GM18873 (cell line): Measurements from ENCODE around the gene SMOC1.

Source experiments
- ATAC-seq: cut with Tn5 transposase; IDR thresholded peaks from one replicate; pipeline ENCODE4 v1.9.1; 2021; ENCODE audit warnings: mild to moderate bottlenecking, moderate library complexity, moderate number of reproducible peaks; ENCODE audit not compliant: unreplicated experiment, low FRiP score

Gene SMOC1

GRCh38 chr14:70000601-70001000, 121.4 kb downstream of the SMOC1 start:
- ATAC-seq = no peak

GRCh38 chr14:70002589-70003346, 123.6 kb downstream of the SMOC1 start:
- ATAC-seq = no peak

GRCh38 chr14:70004791-70005190, 125.6 kb downstream of the SMOC1 start:
- no peak for ATAC-seq

GRCh38 chr14:70005281-70005805, 126.1 kb downstream of the SMOC1 start:
- no peak for ATAC-seq

- ATAC-seq = no peak
These were observed 127.5 kb downstream of the SMOC1 start for GRCh38 chr14:70006699-70007098.

- ATAC-seq = no peak
These were observed 129.4 kb downstream of the SMOC1 start for GRCh38 chr14:70008284-70009262.

- no peak for ATAC-seq
These were observed 130.7 kb downstream of the SMOC1 start for GRCh38 chr14:70009961-70010360.

GRCh38 chr14:70011098-70011497, 131.9 kb downstream of the SMOC1 start:
- ATAC-seq = no peak

GRCh38 chr14:70011708-70012107, 132.5 kb downstream of the SMOC1 start:
- ATAC-seq = no peak

GRCh38 chr14:70013271-70013873, 134.2 kb downstream of the SMOC1 start:
- ATAC-seq = no peak

- no peak for ATAC-seq
These were observed 135.3 kb downstream of the SMOC1 start for GRCh38 chr14:70014406-70015095.

- no peak for ATAC-seq
These were observed 139.0 kb downstream of the SMOC1 start for GRCh38 chr14:70018230-70018629.

GRCh38 chr14:70018713-70019211, 139.5 kb downstream of the SMOC1 start:
- no peak for ATAC-seq

- no peak for ATAC-seq
These were observed 140.5 kb downstream of the SMOC1 start for GRCh38 chr14:70019695-70020094.

- ATAC-seq = no peak
These were observed 141.3 kb downstream of the SMOC1 start for GRCh38 chr14:70020352-70021170.

GRCh38 chr14:70021548-70022220, 142.5 kb downstream of the SMOC1 start:
- no peak for ATAC-seq

- ATAC-seq = no peak
These were observed 143.7 kb downstream of the SMOC1 start for GRCh38 chr14:70022771-70023445.

- ATAC-seq = no peak
These were observed 144.7 kb downstream of the SMOC1 start for GRCh38 chr14:70023871-70024270.
